D721Med (cell line): ENCODE data around the gene DIAPH2.

Experiments
- DNase-seq: peaks from one replicate; pipeline ENCODE4 v3.0.0; 2011; ENCODE audit warnings: low spot score; ENCODE audit not compliant: insufficient read length
- FAIRE-seq: peaks from 2 replicates; lab custom pipeline; 2011; peaks lifted over from hg19 to GRCh38; lab: Jason Lieb, UNC
- TF ChIP-seq, protein P1 (sequence below): IDR thresholded peaks from 2 replicates; pipeline ENCODE4 v1.5.1; 2012; ENCODE audit warnings: mild to moderate bottlenecking, control low read depth; ENCODE audit not compliant: insufficient read depth; ENCODE audit errors: missing control alignments

DIAPH2 gene

GRCh38 chrX:96763608-96764007, 79.0 kb downstream of the DIAPH2 start:
- DNase-seq (no peak), FAIRE-seq (no peak)
- TF ChIP-seq, protein P1, sequence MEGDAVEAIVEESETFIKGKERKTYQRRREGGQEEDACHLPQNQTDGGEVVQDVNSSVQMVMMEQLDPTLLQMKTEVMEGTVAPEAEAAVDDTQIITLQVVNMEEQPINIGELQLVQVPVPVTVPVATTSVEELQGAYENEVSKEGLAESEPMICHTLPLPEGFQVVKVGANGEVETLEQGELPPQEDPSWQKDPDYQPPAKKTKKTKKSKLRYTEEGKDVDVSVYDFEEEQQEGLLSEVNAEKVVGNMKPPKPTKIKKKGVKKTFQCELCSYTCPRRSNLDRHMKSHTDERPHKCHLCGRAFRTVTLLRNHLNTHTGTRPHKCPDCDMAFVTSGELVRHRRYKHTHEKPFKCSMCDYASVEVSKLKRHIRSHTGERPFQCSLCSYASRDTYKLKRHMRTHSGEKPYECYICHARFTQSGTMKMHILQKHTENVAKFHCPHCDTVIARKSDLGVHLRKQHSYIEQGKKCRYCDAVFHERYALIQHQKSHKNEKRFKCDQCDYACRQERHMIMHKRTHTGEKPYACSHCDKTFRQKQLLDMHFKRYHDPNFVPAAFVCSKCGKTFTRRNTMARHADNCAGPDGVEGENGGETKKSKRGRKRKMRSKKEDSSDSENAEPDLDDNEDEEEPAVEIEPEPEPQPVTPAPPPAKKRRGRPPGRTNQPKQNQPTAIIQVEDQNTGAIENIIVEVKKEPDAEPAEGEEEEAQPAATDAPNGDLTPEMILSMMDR: no peak

DNA sequence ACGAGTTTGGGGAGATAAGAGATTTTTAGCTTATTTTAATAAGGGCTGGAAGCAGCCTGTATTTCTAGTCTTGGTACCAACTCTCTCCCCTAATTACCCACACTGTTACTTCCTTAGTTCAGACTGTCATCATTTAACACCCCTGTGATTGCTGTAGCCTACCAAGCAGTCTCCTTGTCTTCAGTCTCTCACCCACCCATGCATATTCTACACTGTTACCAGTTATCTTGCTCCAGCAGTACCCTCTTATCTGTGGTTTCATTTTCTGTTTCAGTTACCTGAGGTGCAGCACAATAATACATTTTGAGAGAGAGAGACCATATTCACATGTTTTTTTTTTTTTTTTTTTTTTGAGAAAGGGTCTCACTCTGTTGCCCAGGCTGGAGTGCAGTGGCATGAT, 80.2 kb downstream of the DIAPH2 start:
- FAIRE-seq (no peak), DNase-seq (no peak)
- TF ChIP-seq, protein P1: no peak

DNA sequence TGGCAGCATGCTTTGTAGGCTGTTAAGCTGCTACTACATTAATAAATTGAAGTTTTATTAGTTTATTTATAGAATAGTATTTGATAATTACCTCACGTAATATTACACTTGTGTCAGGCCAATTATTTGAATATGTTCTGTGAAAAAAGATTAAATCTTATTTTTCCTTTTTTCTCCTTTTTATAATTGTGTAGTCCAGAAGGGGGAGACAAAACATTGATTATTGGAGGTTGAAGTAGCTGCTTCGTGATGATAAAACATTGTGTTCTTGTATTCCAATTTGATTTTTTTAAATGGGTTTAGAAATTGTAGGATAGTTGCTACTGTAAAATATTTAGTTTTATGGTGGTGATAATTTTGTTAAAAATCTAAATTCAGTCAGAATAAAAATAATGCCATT, 85.7 kb downstream of the DIAPH2 start:
- FAIRE-seq: no peak
- no peak for DNase-seq
- TF ChIP-seq, protein P1: peak; percentile 54

DNA sequence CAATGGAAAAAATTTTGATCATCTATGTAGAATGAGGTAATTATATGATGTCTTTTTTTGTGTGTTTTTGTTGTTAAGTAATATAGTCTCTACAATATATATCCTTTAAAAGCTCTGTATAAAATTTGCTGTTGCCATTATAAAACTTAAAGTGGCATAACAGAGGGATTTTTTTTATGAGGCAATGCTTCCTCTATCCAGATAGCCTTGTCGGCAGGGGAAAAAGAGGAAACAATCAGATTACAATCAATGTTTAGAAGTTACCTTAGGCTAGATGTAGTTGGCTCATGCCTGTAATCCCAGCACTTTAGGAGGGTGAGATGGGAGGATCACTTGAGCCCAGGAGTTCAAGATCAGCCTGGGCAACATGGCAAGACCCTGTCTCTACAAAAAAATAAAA, 86.8 kb downstream of the DIAPH2 start:
- DNase-seq (no peak), FAIRE-seq (no peak)
- TF ChIP-seq, protein P1: no peak

DNA sequence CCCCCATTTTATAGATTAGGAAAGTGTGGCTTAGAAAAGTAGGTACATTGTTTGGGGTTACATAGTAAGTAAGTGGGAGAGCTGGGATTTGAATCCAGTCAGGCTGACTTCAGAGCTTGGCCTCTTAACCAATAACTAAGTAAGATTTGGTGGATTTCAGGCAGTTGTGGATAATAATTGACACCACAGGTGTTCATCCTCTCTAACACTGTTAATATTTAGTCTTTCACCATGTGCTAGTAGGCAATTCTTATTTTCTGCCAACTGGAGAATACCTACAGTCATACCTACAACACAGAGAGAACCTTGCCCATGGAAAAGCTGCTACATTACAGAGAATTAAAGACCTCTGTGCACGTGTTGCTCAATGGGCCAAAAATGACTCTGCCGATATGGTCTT, 89.5 kb downstream of the DIAPH2 start:
- FAIRE-seq (no peak), DNase-seq (no peak)
- TF ChIP-seq, protein P1: no peak

DNA sequence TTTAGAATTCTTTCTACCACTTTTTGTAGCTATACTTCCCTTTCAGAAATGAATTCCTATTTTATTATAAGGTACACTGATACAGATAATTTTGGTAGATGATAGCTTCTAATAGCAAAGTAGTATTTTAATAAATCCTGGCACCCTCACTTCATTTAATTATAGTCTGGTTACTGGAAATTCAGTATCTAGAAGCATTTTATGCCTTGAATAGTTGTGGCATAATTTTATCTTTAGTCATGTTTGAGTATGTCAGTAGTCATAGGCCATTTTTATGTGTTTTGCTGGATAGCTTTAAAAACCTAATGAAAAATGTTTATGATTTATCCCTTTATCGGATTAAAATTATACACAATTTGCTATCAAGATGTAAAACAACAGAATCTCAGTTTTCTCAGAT, 92.3 kb downstream of the DIAPH2 start:
- FAIRE-seq: peak; percentile 44
- TF ChIP-seq, protein P1: no peak
- DNase-seq: no peak

- DNase-seq (no peak), FAIRE-seq (no peak)
- TF ChIP-seq, protein P1: no peak
Observed at GRCh38 chrX:96791559-96791958, 106.9 kb downstream of the DIAPH2 start.
